AML-193 (cell line): ENCODE results near the gene SP1.

Source experiments
- DNase-seq, 2 experiments: peaks; one replicate each; lab custom pipeline; 2025; lab: John Stamatoyannopoulos, UW

The SP1 gene

GRCh38 chr12:53450936-53451335, 71.0 kb downstream of the SP1 start:
- DNase-seq = no peak

GRCh38 chr12:53451661-53452158, 71.7 kb downstream of the SP1 start, which contains the start of gene PCBP2:
PCBP2 (plus strand) TSS chr12:53452102; CDS start chr12:53454801, 2,699 bp downstream.
- DNase-seq = peak; percentile 98 to 99

DNA sequence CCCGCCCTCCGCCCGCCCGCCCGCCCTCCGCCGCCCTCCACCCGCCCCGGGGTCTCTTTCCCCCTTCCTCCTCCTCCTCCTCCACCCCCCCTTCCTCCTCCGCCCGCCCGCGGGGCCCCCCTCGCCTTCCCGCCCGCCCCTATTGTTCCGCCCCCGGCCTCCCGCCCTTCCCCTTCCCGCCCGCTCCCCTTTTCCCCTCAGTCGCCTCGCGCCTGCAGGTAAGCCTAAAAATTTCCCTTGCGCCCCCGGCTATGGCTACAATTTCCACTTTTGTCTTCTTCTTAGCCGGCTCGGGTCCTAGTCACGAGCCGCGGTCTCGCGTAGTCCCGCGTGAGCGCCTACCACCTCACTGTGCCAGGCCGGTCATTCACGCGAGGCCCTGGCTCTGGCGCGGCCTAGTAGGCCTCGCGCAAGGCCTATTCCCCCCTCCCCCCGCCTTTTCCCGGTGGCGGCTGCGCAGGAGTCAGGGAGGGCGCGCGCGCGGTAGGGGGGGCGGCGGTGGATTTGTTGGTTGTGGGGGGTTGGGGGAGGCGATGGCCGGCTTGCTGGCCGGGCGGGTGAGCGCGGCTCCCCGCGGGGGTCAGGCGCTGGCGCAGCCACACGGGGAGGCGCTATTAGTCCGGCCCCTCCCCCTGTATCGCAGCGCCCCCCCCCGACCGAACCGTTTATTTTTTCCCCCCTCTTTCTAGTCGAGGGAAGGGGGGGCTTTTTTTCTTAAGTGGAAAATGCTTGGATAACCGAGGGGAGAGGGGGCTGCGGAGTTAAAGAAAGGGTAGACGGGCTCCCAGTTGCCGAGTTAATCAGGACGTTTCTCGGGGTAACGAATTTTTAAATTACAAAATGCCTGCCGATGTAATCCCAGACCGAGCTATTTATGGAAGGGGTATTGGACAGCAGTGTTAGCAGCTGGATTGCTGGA, 72.4 kb downstream of the SP1 start:
- peak; percentile 40 to 57 for DNase-seq

- no peak for DNase-seq
Measured at GRCh38 chr12:53453953-53454640, 74.1 kb downstream of the SP1 start.

- no peak for DNase-seq
Measured at GRCh38 chr12:53454707-53455106, 74.7 kb downstream of the SP1 start.

DNA sequence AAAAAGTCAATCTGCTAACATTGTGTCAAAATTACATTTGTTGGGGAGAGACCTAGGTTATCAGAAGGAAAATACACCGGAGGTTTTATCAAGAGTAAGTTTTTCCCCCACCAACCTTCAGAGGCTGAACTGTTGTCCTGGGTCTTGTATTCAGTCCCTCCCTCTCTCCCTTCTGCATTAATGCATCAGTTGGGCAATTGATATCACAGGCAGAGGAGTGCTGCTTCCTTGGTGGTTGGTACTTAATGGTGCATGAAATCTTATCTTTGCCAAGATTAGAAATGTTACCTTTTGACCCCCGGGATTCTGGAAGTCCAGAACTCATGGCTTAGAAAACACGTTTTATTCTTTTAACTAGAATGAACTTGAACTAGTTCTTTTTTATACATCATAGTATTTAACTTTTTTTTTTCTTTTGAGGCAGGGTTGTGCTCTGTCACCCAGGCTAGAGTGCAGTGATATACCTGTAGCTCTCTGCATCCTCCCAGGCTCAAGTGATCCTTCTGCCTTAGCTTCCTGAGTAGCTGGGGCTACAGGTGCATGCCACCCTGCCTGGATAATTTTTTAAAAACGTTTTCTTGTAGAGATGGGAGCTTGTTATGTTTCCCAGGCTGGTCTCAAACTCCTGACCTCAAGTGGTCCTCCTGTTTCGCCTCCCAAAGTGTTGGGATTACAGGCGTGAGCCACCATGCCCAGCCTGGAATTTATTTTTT, 76.8 kb downstream of the SP1 start:
- DNase-seq = no peak

DNA sequence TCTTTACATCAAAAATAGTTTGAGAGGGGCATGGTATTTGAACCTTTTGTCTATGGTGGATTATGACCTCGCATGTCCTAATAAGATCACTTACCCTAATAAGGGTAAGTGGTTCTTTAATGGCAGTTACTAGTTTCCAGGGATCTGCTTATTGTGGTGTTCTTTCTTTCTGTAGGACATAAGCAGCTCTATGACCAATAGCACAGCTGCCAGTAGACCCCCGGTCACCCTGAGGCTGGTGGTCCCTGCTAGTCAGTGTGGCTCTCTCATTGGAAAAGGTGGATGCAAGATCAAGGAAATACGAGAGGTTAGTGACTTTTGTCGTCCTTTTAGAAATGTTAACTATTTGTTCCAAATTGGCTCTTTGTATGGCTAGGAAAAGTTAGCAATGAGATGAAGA, 79.1 kb downstream of the SP1 start:
- DNase-seq = no peak

GRCh38 chr12:53461059-53461458, 81.1 kb downstream of the SP1 start:
- no peak for DNase-seq

GRCh38 chr12:53461591-53461990, 81.6 kb downstream of the SP1 start:
- DNase-seq = no peak

DNA sequence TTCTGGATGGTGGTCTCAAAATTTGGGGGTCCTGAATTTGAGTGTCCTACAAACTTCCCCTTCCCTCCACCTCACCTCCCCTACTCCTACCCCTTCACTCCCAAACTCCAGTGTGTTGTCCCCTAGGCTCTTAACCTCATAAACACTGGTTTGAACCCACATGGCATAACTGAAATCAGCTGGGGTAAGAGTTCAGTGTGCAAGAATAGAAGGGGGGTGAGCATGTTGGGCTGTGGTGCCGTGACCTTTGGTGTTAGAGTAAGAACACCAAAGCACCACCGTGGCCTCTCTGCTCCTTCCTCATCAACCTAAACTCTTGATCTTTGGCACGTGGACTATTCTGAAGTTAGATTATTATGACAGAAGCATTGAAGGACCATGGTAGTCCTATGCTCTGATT, 83.0 kb downstream of the SP1 start:
- DNase-seq = no peak

DNA sequence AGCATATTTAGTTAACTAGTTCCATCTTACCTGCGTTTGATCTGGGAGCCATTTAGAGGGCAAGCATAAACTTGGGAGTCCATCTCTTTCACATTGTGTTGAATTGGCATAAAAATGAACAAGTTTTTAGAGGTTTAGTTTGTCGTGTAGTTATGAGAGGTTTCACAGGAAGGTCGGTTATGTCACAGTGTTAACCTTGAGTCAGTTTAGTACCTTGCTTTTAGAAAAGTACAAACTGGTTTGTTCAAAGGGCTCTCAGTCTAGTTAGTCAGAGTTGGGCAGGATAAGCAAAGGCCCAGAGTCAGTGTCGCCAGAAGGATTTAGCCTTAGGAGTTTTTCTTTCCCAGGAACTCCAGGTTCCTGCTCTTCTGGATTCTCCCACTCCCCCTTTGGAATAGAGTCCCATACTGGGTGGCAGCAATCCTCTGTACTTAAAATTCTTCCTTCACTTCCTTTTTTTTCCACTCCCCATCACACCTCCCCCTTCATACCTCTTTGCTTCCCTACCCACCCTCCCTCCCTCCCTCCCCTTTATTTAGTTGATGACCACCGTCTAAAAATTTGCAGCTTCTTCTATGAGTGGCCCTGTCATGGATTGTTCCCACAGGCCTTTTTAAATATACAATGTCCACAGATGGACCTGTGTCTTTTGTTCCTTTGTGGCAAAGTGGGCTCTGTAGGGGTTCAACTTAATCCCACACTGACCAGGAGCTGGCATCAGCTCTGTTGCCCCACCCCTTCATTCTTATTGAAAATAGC, 84.0 kb downstream of the SP1 start:
- DNase-seq = no peak

GRCh38 chr12:53464685-53465418, 84.9 kb downstream of the SP1 start:
- DNase-seq = no peak

DNA sequence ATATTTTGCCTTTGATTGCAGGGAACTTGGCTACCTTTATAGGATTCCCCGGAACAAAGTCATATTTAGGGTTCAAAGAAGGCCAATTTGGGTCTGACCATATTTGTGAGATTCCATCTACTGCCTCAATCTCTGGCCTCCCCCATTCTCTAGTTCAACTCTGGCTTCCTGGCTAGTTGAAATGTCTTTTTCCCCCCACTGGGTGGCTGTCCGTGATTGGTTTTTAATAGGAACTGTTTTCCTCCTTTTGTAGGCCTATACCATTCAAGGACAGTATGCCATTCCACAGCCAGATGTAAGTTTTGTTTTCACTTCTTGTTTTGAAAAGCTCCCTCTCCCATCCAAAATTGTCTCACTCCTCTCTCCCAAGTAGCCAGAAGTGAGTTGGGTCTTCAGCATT, 85.7 kb downstream of the SP1 start:
- no peak for DNase-seq
